SK-N-SH (cell line): Measurements from ENCODE around the gene ABCA7. TPM values are rescaled to one million over a fixed set of nuclear protein-coding genes. Genes with fewer than 3 reads are reported as not detected.

Source experiments
- CTCF ChIA-PET: fragments of 300-600, 350-600 bp; formaldehyde crosslinking; extraction: SDS; loops from one replicate; lab custom pipeline; 2021; lab: Yijun Ruan, JAX
- POLR2A ChIA-PET: fragments of 350-600 bp; sonication (Branson Sonifier 250); formaldehyde crosslinking; extraction: SDS; loops from one replicate; lab custom pipeline; 2020; ENCODE audit warnings: antibody characterized with exemption, inconsistent platforms; lab: Yijun Ruan, JAX
- DNase-seq: peaks from one replicate; pipeline ENCODE4 v3.0.0; 2012
- H2AFZ ChIP-seq: fragments of 200-600 bp; sonication (generic); 2 replicates; pipeline ENCODE4 v1.8.1; 2016; ENCODE audit warnings: antibody characterized with exemption, mild to moderate bottlenecking, low read depth
- H3F3A ChIP-seq: fragments of 200-600 bp; sonication (generic); replicated peaks from 2 replicates; pipeline ENCODE3; 2016; ENCODE audit warnings: antibody characterized with exemption, mild to moderate bottlenecking; ENCODE audit not compliant: insufficient read depth
- H3K27ac ChIP-seq, 2 experiments: fragments of 200-500 bp in 1 of 2; fragments of 200-600 bp in 1 of 2; sonication (Bioruptor generic) in 1 of 2; sonication (generic), shearing (Covaris generic) in 1 of 2; 2 replicates each; pipeline versions ENCODE4 v1.5.1 to v1.6.1; 2014 to 2016; ENCODE audit warnings: low read depth in 2 of 2, inconsistent platforms in 1 of 2, low read length in 1 of 2, mild to moderate bottlenecking in 1 of 2, mixed read lengths in 1 of 2
- H3K27me3 ChIP-seq: fragments of 200-600 bp; sonication (generic), shearing (Covaris generic); 2 replicates; pipeline ENCODE4 v1.6.1; 2016; ENCODE audit warnings: mixed run types; ENCODE audit not compliant: insufficient read depth
- H3K36me3 ChIP-seq, 2 experiments: fragments of 200-500 bp in 1 of 2; fragments of 200-600 bp in 1 of 2; sonication (Bioruptor generic) in 1 of 2; sonication (generic) in 1 of 2; replicated peaks in 1 of 2; 2 replicates each; pipeline versions ENCODE3 to v1.5.1; 2014 to 2016; ENCODE audit warnings: low read length in 1 of 2, mild to moderate bottlenecking in 1 of 2; ENCODE audit not compliant: insufficient read depth in 2 of 2, control insufficient read depth in 1 of 2
- H3K4me1 ChIP-seq, 2 experiments: fragments of 200-500 bp in 1 of 2; fragments of 200-600 bp in 1 of 2; sonication (Bioruptor generic) in 1 of 2; sonication (generic), shearing (Covaris generic) in 1 of 2; 2 replicates each; pipeline versions ENCODE4 v1.5.1 to v1.6.1; 2014 to 2016; ENCODE audit warnings: low read depth in 1 of 2, low read length in 1 of 2, mixed run types in 1 of 2; ENCODE audit not compliant: insufficient read depth in 2 of 2, control insufficient read depth in 1 of 2
- H3K4me2 ChIP-seq: fragments of 200-600 bp; sonication (generic), shearing (Covaris generic); 2 replicates; pipeline ENCODE4 v1.6.1; 2017; ENCODE audit warnings: mixed run types
- H3K4me3 ChIP-seq, 2 experiments: fragments of 200-500 bp in 1 of 2; fragments of 200-600 bp in 1 of 2; sonication (Bioruptor generic) in 1 of 2; sonication (generic), shearing (Covaris generic) in 1 of 2; 2 replicates each; pipeline versions ENCODE4 v1.5.1 to v1.8.1; 2014 to 2016; ENCODE audit warnings: low read depth in 2 of 2, inconsistent platforms in 1 of 2, low read length in 1 of 2, mild to moderate bottlenecking in 1 of 2, mixed read lengths in 1 of 2, moderate library complexity in 1 of 2
- H3K79me2 ChIP-seq: fragments of 200-600 bp; sonication (generic); 2 replicates; pipeline ENCODE4 v1.8.1; 2017; ENCODE audit warnings: mild to moderate bottlenecking; ENCODE audit not compliant: insufficient read depth
- H3K9ac ChIP-seq: fragments of 200-600 bp; sonication (generic); 2 replicates; pipeline ENCODE4 v1.6.1; 2017; ENCODE audit warnings: mixed run types
- H3K9me2 ChIP-seq: fragments of 200-600 bp; sonication (generic); 2 replicates; pipeline ENCODE4 v1.6.1; 2017; ENCODE audit warnings: mixed run types
- H3K9me3 ChIP-seq: fragments of 200-600 bp; sonication (generic); 2 replicates; pipeline ENCODE4 v1.6.1; 2017; ENCODE audit warnings: mixed run types, mild to moderate bottlenecking, moderate library complexity
- H4K20me1 ChIP-seq: fragments of 200-600 bp; sonication (generic); 2 replicates; pipeline ENCODE4 v1.6.1; 2017; ENCODE audit warnings: mild to moderate bottlenecking, mixed run types; ENCODE audit not compliant: insufficient read depth
- ELF1 ChIP-seq: IDR thresholded peaks from 2 replicates; pipeline ENCODE4 v1.4.0; 2012
- EP300 ChIP-seq, 2 experiments: IDR thresholded peaks; 2 replicates each; pipeline versions ENCODE4 v1.4.0 to v1.6.1; 2012; ENCODE audit warnings: borderline replicate concordance in 1 of 2, low read depth in 1 of 2, low read length in 1 of 2
- EZH2phosphoT487 ChIP-seq: fragments of 200-600 bp; sonication (generic); IDR thresholded peaks from 2 replicates; pipeline ENCODE4 v1.6.1; 2017; ENCODE audit warnings: low read depth, mixed run types, mild to moderate bottlenecking, antibody characterized with exemption, moderate library complexity, borderline replicate concordance
- FOSL2 ChIP-seq: IDR thresholded peaks from 2 replicates; pipeline ENCODE4 v1.4.0; 2012; ENCODE audit warnings: low read depth, mild to moderate bottlenecking, moderate library complexity, borderline replicate concordance
- FOXJ3 ChIP-seq: sonication (generic); formaldehyde crosslinking; IDR thresholded peaks from 2 replicates; pipeline ENCODE4 v1.5.1; 2020; ENCODE audit warnings: mild to moderate bottlenecking, missing genetic modification reagents
- FOXM1 ChIP-seq: IDR thresholded peaks from 2 replicates; pipeline ENCODE4 v1.4.0; 2012; ENCODE audit warnings: low read depth, mild to moderate bottlenecking
- GABPA ChIP-seq: IDR thresholded peaks from 2 replicates; pipeline ENCODE4 v1.4.0; 2012; ENCODE audit warnings: low read depth, mild to moderate bottlenecking
- JUND ChIP-seq: IDR thresholded peaks from 2 replicates; pipeline ENCODE4 v1.4.0; 2012
- MAX ChIP-seq: IDR thresholded peaks from 2 replicates; pipeline ENCODE4 v1.4.0; 2012; ENCODE audit warnings: low read depth
- NFIC ChIP-seq: IDR thresholded peaks from 2 replicates; pipeline ENCODE4 v1.4.0; 2012; ENCODE audit warnings: borderline replicate concordance
- NRF1 ChIP-seq: IDR thresholded peaks from 2 replicates; pipeline ENCODE4 v1.6.1; 2012; ENCODE audit warnings: low read depth, mild to moderate bottlenecking, low read length
- PBX3 ChIP-seq: IDR thresholded peaks from 2 replicates; pipeline ENCODE4; 2012
- POLR2AphosphoS5 ChIP-seq: IDR thresholded peaks from 2 replicates; pipeline ENCODE4 v1.6.1; 2012; ENCODE audit warnings: low read depth, low read length
- RAD21 ChIP-seq: IDR thresholded peaks from 2 replicates; pipeline ENCODE4 v1.6.1; 2012; ENCODE audit warnings: mild to moderate bottlenecking, low read length
- RCOR1 ChIP-seq: fragments of 150-350 bp; IDR thresholded peaks from 2 replicates; pipeline ENCODE4 v1.6.1; 2017; ENCODE audit warnings: antibody characterized with exemption, low read length
- SMC3 ChIP-seq: IDR thresholded peaks from 2 replicates; pipeline ENCODE4 v1.6.1; 2012; ENCODE audit warnings: low read depth, low read length, improper control_type of control experiment
- TAF1 ChIP-seq: IDR thresholded peaks from 2 replicates; pipeline ENCODE4 v1.6.1; 2012; ENCODE audit warnings: low read depth, mild to moderate bottlenecking, low read length, moderate library complexity, borderline replicate concordance
- TEAD4 ChIP-seq: IDR thresholded peaks from 2 replicates; pipeline ENCODE4 v1.4.0; 2012; ENCODE audit warnings: mild to moderate bottlenecking, borderline replicate concordance; ENCODE audit not compliant: insufficient read depth
- YY1 ChIP-seq: IDR thresholded peaks from 2 replicates; pipeline ENCODE4 v1.4.0; 2012; ENCODE audit warnings: low read depth, mild to moderate bottlenecking
- ZBTB33 ChIP-seq: IDR thresholded peaks from 2 replicates; pipeline ENCODE4 v1.4.0; 2012; ENCODE audit warnings: low read depth, borderline replicate concordance
- WGBS: methylation state at CpG from one replicate; pipeline ENCODE4 v1.1.6; 2017; ENCODE audit warnings: low lambda C conversion rate; 5-methylcytosine and 5-hydroxymethylcytosine counted together
- polyA plus RNA-seq, 3 experiments: library from polyadenylated mRNA; depleted of rRNA; stranded (reverse); fragments of >200 nt; gene quantifications; 2 replicates each; pipeline ENCODE4 v1.2.3, GENCODE V29; 2012

The ABCA7 gene
- polyA plus RNA-seq, 1 of the 3 experiments (the other 2 are of a cell fraction) = 7.8 TPM

GRCh38 chr19:1109697-1110671 lies 70.1 kb downstream of the ABCA7 start:
- ChIA-PET POLR2A (no interaction called here), CTCF (interaction anchor here (1.2 kb wide), 1 partner anchor 85 kb away, joined by 5 read pairs; no protein-coding TSS in a partner anchor)
- no peak overlapping the region for H3K9ac ChIP-seq
- H3K4me1 ChIP-seq = peaks cover 5 to 20% of the 10 kb centered on the region in 2 experiments; a peak in 2 of 4 replicates
- H2AFZ ChIP-seq = no peak overlapping the region
- DNase-seq = no peak
- TF ChIP-seq ELF1 = no peak
- WGBS = 96% methylated on average over 17 of the region's 54 CpGs
- no peaks in the 10 kb centered on the region for H3K9me3 ChIP-seq
- peaks cover 14% of the 10 kb centered on the region for H3F3A ChIP-seq
- H3K27me3 ChIP-seq = no peaks in the 10 kb centered on the region
- H3K27ac ChIP-seq = no peak overlapping the region; a peak in 1 of 4 replicates
- H3K36me3 ChIP-seq = peaks cover 0 to 38% of the 10 kb centered on the region in 2 experiments
- H3K79me2 ChIP-seq = peaks cover 14% of the 10 kb centered on the region; the same call in 1 of the 2 replicates
- H3K4me3 ChIP-seq = no peak overlapping the region
- no peaks in the 10 kb centered on the region for H3K9me2 ChIP-seq
- H4K20me1 ChIP-seq = peaks cover 19% of the 10 kb centered on the region; the same call in 1 of the 2 replicates
- H3K4me2 ChIP-seq = no peak overlapping the region

- no peak for TF ChIP-seq PBX3
- no peak for TF ChIP-seq MAX
- TF ChIP-seq GABPA = no peak
- no peak for TF ChIP-seq ZBTB33
- TF ChIP-seq TAF1 = no peak
- TF ChIP-seq SMC3 = no peak
- no peak for TF ChIP-seq TEAD4
- TF ChIP-seq RAD21 = no peak
- TF ChIP-seq YY1 = no peak
- TF ChIP-seq POLR2AphosphoS5 = no peak
- no peak for TF ChIP-seq NFIC
- no peak for TF ChIP-seq JUND
- no peak for TF ChIP-seq ELF1
- no peak for TF ChIP-seq RCOR1
- no peak for TF ChIP-seq FOXM1
- no peak for TF ChIP-seq EP300 (IDR thresholded peaks at IDR 0.05; ENCODE audit: borderline replicate concordance in 1 of 2, low read depth in 1 of 2, low read length in 1 of 2)
- TF ChIP-seq FOXJ3 (CRISPR knock-in tag) = no peak
- TF ChIP-seq NRF1 = no peak
- TF ChIP-seq EZH2phosphoT487 = no peak
- no peak for TF ChIP-seq FOSL2
- Histone ChIP-seq H3K36me3 (peaks cover 0 to 36% of the 10 kb centered on the region in 2 experiments), H2AFZ (no peak overlapping the region), H3K27me3 (no peaks in the 10 kb centered on the region), H3K4me1 (peaks cover 5 to 9% of the 10 kb centered on the region in 2 experiments; a peak in 2 of 4 replicates), H3K9me3 (no peaks in the 10 kb centered on the region), H4K20me1 (peaks cover 14% of the 10 kb centered on the region; the same call in 1 of the 2 replicates), H3K9me2 (no peaks in the 10 kb centered on the region), H3K4me3 (no peak overlapping the region), H3K27ac (no peak overlapping the region), H3F3A (peaks cover 14% of the 10 kb centered on the region), H3K4me2 (no peak overlapping the region), H3K79me2 (peaks cover 7% of the 10 kb centered on the region; the same call in 1 of the 2 replicates), H3K9ac (no peak overlapping the region)
- ChIA-PET POLR2A (no interaction called here), CTCF (interaction anchor here (1.0 to 3.8 kb wide), 7 partner anchors 82 to 187 kb away, joined by 4 to 63 read pairs (median 16); no protein-coding TSS in a partner anchor)
- WGBS = 77% methylated on average over 6 of the region's 18 CpGs
- DNase-seq = no peak
These were observed 71.1 kb downstream of the ABCA7 start for GRCh38 chr19:1110809-1111640.
